ENCODE measurements around the gene MIDN.

GRCh38 chr19:1211494-1212234 lies 36.7 kb upstream of the MIDN start:
- TF ChIP-seq EP300 (IDR thresholded peaks at IDR 0.05) (no peak), CTCF (IDR thresholded peaks at IDR 0.05) (no peak), POLR2AphosphoS5 (IDR thresholded peaks at IDR 0.05) (no peak), POLR2A (IDR thresholded peaks at IDR 0.05) (no peak)
